ENCODE results near the gene GDA. TPM values are rescaled to one million over a fixed set of nuclear protein-coding genes. Genes with fewer than 3 reads are reported as not detected.

Gene GDA
- not detected for polyA plus RNA-seq (2012; ENCODE audit: insufficient read length, low read depth)

- TF ChIP-seq SIN3A (IDR thresholded peaks at IDR 0.05; ENCODE audit: borderline replicate concordance, insufficient read depth, low read length), result no peak
- TF ChIP-seq POLR2AphosphoS5 (IDR thresholded peaks at IDR 0.05; ENCODE audit: low read depth, low read length), result no peak
- no peak for TF ChIP-seq FOXP2 (optimal IDR thresholded peaks at IDR 0.05; ENCODE audit: borderline replicate concordance, extremely low read depth, extremely low read length, insufficient read depth)
- no peak for TF ChIP-seq REST (IDR thresholded peaks at IDR 0.05; ENCODE audit: insufficient read depth in 1 of 2, low read depth in 2 of 2, low read length in 2 of 2)
- no peak for TF ChIP-seq TAF1 (IDR thresholded peaks at IDR 0.05; ENCODE audit: borderline replicate concordance, insufficient read depth, low read length)
These were observed at the start of gene GDA for GRCh38 chr9:72149231-72149975. Gene GDA, plus strand, starts transcription at chr9:72149440. Its CDS starts 120 bp downstream, at chr9:72149560.

GRCh38 chr9:72102520-72102919, 46.7 kb upstream of the GDA start:
- TF ChIP-seq POLR2AphosphoS5 (IDR thresholded peaks at IDR 0.05; ENCODE audit: low read depth, low read length), result no peak
- TF ChIP-seq SIN3A (IDR thresholded peaks at IDR 0.05; ENCODE audit: borderline replicate concordance, insufficient read depth, low read length), result no peak
- TF ChIP-seq FOXP2 (optimal IDR thresholded peaks at IDR 0.05; ENCODE audit: borderline replicate concordance, extremely low read depth, extremely low read length, insufficient read depth), result no peak
- TF ChIP-seq REST (IDR thresholded peaks at IDR 0.05; ENCODE audit: insufficient read depth in 1 of 2, low read depth in 2 of 2, low read length in 2 of 2), result no peak
- no peak for TF ChIP-seq TAF1 (IDR thresholded peaks at IDR 0.05; ENCODE audit: borderline replicate concordance, insufficient read depth, low read length)

- no peak for TF ChIP-seq SIN3A (IDR thresholded peaks at IDR 0.05; ENCODE audit: borderline replicate concordance, insufficient read depth, low read length)
- no peak for TF ChIP-seq TAF1 (IDR thresholded peaks at IDR 0.05; ENCODE audit: borderline replicate concordance, insufficient read depth, low read length)
- TF ChIP-seq POLR2AphosphoS5 (IDR thresholded peaks at IDR 0.05; ENCODE audit: low read depth, low read length), result no peak
- TF ChIP-seq REST (IDR thresholded peaks at IDR 0.05; ENCODE audit: insufficient read depth in 1 of 2, low read depth in 2 of 2, low read length in 2 of 2), result no peak
- TF ChIP-seq FOXP2 (optimal IDR thresholded peaks at IDR 0.05; ENCODE audit: borderline replicate concordance, extremely low read depth, extremely low read length, insufficient read depth), result no peak
These were observed 36.2 kb upstream of the GDA start for GRCh38 chr9:72113056-72113455.

- TF ChIP-seq SIN3A (IDR thresholded peaks at IDR 0.05; ENCODE audit: borderline replicate concordance, insufficient read depth, low read length) (no peak), REST (IDR thresholded peaks at IDR 0.05; ENCODE audit: insufficient read depth in 1 of 2, low read depth in 2 of 2, low read length in 2 of 2) (no peak), POLR2AphosphoS5 (IDR thresholded peaks at IDR 0.05; ENCODE audit: low read depth, low read length) (no peak), TAF1 (IDR thresholded peaks at IDR 0.05; ENCODE audit: borderline replicate concordance, insufficient read depth, low read length) (no peak), FOXP2 (optimal IDR thresholded peaks at IDR 0.05; ENCODE audit: borderline replicate concordance, extremely low read depth, extremely low read length, insufficient read depth) (no peak)
These were observed 29.4 kb upstream of the GDA start for GRCh38 chr9:72119853-72120252.

Measured in PFSK-1 (cell line).